Sigmoid colon (tissue), 7 donors: Measurements from ENCODE around the gene ATF5. TPM values are rescaled to one million over a fixed set of nuclear protein-coding genes. Genes with fewer than 3 reads are reported as not detected.

Source experiments
- DNase-seq: peaks from one replicate; pipeline ENCODE4 v3.0.0-alpha.2; 2019
- H3K27ac ChIP-seq, 4 donors: fragments of 200-600 bp; sonication (generic); one replicate each; pipeline ENCODE4 v1.5.1; 2016 to 2019; ENCODE audit warnings: mild to moderate bottlenecking in 1 of 4
- H3K27me3 ChIP-seq, 3 donors: fragments of 200-600 bp; sonication (generic); one replicate each; pipeline ENCODE4 v1.5.1; 2019; ENCODE audit warnings: mild to moderate bottlenecking in 1 of 3
- H3K36me3 ChIP-seq, 4 donors: fragments of 200-600 bp; sonication (generic); one replicate each; pipeline ENCODE4 v1.5.1; 2016 to 2019
- H3K4me1 ChIP-seq, 4 donors: fragments of 200-600 bp; sonication (generic); one replicate each; pipeline ENCODE4 v1.5.1; 2017 to 2019
- H3K4me3 ChIP-seq, 4 donors: fragments of 200-600 bp; sonication (generic); one replicate each; pipeline ENCODE4 v1.5.1; 2017 to 2019; ENCODE audit warnings: mild to moderate bottlenecking in 2 of 4, moderate library complexity in 1 of 4
- H3K9me3 ChIP-seq, 4 donors: fragments of 200-600 bp in 3 of 4; sonication (generic) in 3 of 4; one replicate each; pipeline versions ENCODE4 v1.5.1 to v1.6.1; 2013 to 2019
- EP300 ChIP-seq, 4 donors: sonication (generic); formaldehyde crosslinking; IDR thresholded peaks; one replicate each; pipeline ENCODE4 v1.6.1; 2017; ENCODE audit warnings: antibody characterized with exemption in 4 of 4
- POLR2A ChIP-seq, 2 donors: fragments of 450-650 bp; IDR thresholded peaks; one replicate each; pipeline ENCODE4 v1.6.1; 2016; ENCODE audit warnings: antibody characterized with exemption in 2 of 2, mild to moderate bottlenecking in 2 of 2, moderate library complexity in 2 of 2
- POLR2AphosphoS5 ChIP-seq, 4 donors: sonication (generic); formaldehyde crosslinking; IDR thresholded peaks; one replicate each; pipeline ENCODE4 v1.6.1; 2017; ENCODE audit warnings: antibody characterized with exemption in 4 of 4
- WGBS, 2 donors: extraction: QIAGEN DNeasy Blood & Tissue Kit; methylation state at CpG; one replicate each; pipeline ENCODE4 v1.1.7; 2013; 5-methylcytosine and 5-hydroxymethylcytosine counted together
- intact Hi-C: fragments of 100-400 bp; cut with DNase I; formaldehyde crosslinking; loops from one replicate; pipeline ENCODE4 v1.15.1; 2023
- polyA plus RNA-seq, 3 donors: library from polyadenylated mRNA; stranded (reverse); fragments of 200-250 nt; gene quantifications; one replicate each; pipeline ENCODE4 v1.2.3, GENCODE V29; 2013
- total RNA-seq, 4 donors: library from RNA; depleted of rRNA; stranded (reverse); fragments of >200 nt; gene quantifications; one replicate each; pipeline ENCODE4 v1.1.0, GENCODE V29; 2016
- TF ChIP-seq, protein P1 (sequence below), 4 experiments: fragments of 450-650 bp in 3 of 4; fragments of 200-600 bp in 1 of 4; IDR thresholded peaks; one replicate each; pipeline ENCODE4 v1.5.1; 2016 to 2019; ENCODE audit warnings: antibody characterized with exemption in 4 of 4, mild to moderate bottlenecking in 3 of 4, moderate library complexity in 2 of 4
- donor health status: healthy with polysubstance abuse.
- donor health status: Bipolar disorder and iron deficiency.
- donor health status: healthy.

The ATF5 gene
- total and polyA plus RNA-seq, 7 donors, result 5.3 to 42.3 (median 7.1) TPM

DNA sequence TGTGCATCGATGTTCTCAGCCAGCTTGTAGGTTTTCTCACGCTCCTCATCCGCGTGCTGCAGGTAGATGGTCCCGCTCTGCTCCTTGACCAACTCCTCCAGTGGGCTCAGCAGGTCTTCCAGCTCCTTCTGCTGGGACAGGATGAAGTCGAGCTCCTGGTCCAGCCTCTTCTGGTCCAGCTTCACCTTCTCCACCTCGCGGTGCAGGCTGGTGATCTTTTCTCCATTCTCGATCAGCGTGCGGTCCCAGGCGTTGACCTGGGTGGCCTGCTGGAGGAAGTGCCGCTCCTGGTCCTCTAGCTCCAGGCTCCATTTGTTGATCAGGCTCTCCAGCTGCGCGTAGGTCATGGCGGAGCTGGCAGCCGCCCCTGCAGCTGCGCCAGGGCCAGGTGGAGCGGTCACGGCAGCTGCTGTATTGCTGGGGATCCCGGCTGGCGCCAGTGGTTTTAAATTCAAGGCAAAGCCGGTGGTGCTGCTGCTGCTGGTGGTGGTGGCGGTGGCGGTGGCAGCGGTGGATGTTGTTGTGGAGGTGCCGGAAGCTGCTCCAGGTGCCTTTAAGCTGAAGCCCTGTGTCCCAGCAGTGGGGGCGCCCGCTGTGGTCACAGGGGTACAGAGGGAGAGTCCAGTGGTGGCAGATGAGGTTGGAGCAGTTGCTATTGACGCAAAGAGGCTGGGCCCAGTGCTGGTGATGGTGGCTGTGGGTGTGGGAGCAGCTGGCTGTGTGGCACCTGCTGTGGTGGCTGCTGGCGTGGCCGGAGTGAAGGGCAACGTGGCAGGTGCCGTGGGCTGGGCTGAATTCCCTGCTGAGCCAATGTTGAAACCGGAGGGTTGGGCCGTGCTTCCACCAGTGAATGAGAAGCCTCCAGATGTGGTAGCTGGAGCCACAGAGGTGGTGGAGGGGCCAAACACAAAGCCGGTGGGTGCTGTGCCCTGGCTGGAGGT is 20.3 kb upstream of the ATF5 start:
- intact Hi-C loops, result no loop called here
- TF ChIP-seq POLR2A (IDR thresholded peaks at IDR 0.05), result no peak
- no peak for TF ChIP-seq POLR2AphosphoS5 (IDR thresholded peaks at IDR 0.05)
- TF ChIP-seq, protein P1, sequence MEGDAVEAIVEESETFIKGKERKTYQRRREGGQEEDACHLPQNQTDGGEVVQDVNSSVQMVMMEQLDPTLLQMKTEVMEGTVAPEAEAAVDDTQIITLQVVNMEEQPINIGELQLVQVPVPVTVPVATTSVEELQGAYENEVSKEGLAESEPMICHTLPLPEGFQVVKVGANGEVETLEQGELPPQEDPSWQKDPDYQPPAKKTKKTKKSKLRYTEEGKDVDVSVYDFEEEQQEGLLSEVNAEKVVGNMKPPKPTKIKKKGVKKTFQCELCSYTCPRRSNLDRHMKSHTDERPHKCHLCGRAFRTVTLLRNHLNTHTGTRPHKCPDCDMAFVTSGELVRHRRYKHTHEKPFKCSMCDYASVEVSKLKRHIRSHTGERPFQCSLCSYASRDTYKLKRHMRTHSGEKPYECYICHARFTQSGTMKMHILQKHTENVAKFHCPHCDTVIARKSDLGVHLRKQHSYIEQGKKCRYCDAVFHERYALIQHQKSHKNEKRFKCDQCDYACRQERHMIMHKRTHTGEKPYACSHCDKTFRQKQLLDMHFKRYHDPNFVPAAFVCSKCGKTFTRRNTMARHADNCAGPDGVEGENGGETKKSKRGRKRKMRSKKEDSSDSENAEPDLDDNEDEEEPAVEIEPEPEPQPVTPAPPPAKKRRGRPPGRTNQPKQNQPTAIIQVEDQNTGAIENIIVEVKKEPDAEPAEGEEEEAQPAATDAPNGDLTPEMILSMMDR (IDR thresholded peaks at IDR 0.05), result no peak
- TF ChIP-seq EP300 (IDR thresholded peaks at IDR 0.05), result no peak
- DNase-seq, result no peak
- Histone ChIP-seq H3K4me1 (peaks cover 0 to 12% (median 5%) of the 10 kb centered on the region in 4 donors), H3K27me3 (no peaks in the 10 kb centered on the region), H3K4me3 (no peak overlapping the region), H3K27ac (no peak overlapping the region), H3K9me3 (no peaks in the 10 kb centered on the region), H3K36me3 (peaks cover 11 to 45% (median 17%) of the 10 kb centered on the region in 4 donors)
- 96% methylated on average over 37 of the region's 37 CpGs for WGBS, 2 donors

DNA sequence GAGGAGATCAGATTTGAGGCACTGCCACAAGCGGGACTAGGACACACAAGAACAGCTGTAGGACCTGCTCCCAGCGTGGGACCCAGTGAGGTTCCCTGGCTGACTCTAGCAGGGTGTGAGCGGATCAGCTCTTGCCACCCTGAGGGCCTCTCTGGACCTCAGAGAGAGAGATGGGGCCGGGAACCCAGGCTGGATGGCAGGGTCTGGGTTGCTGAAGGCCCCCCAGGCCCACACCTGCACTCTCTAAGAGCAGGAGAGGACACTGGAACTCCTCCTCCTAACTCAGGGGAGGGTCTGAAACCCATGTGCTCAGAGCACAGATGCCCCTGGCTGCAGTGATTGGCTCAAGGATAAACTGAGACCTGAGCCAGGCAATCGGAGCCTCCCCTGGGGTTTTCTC is 18.8 kb upstream of the ATF5 start:
- 92 to 95% methylated on average over 5 of the region's 5 CpGs for WGBS, 2 donors
- DNase-seq, result no peak
- no peak overlapping the region for H3K27ac ChIP-seq
- H3K36me3 ChIP-seq, result peaks cover 11 to 49% (median 19%) of the 10 kb centered on the region in 4 donors
- H3K27me3 ChIP-seq, result no peaks in the 10 kb centered on the region
- intact Hi-C loops, result no loop called here
- no peaks in the 10 kb centered on the region for H3K9me3 ChIP-seq
- peaks cover 0 to 12% (median 5%) of the 10 kb centered on the region in 4 donors for H3K4me1 ChIP-seq
- TF ChIP-seq POLR2A (IDR thresholded peaks at IDR 0.05), result no peak
- no peak for TF ChIP-seq EP300 (IDR thresholded peaks at IDR 0.05)
- TF ChIP-seq, protein P1 (IDR thresholded peaks at IDR 0.05), result no peak
- TF ChIP-seq POLR2AphosphoS5 (IDR thresholded peaks at IDR 0.05), result no peak
- H3K4me3 ChIP-seq, result no peak overlapping the region

DNA sequence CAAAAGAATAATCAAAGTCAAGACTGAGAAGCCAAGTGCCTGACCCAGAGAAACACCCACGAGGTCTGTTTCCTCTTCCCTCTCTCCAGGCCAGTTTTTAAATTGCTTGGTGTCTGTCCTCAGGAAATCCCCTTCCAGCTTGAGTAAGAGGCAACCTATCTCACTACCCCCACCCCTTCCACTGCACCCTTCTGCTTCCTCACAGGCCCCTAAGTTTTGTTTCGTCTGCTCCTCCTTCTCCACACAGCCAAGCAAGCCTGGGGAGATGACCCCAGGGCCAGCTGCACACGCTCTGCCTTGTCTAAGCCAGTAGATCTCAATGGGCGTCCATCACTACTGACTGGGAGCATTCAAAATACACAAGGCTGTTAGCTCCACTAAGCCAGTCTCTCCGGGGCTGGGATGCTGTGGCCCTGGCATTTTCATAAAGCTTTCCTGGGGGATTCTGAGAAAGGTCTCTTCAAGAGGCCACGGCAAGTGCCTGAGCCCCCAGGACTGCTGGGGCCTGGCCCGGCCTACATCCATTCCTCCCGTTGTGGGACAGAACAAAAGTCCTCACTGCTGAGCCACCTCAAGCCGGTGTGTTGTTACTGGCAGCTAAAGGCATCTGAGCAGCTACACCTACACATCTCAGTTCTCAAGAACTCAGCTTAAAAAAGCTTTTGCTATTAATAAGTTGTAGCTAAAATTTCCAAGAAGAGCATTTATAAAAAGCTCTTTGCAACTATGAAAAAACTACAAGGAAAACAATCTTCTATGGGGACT is 17.4 kb upstream of the ATF5 start:
- no peak for TF ChIP-seq POLR2A (IDR thresholded peaks at IDR 0.05)
- TF ChIP-seq EP300 (IDR thresholded peaks at IDR 0.05), result no peak
- TF ChIP-seq POLR2AphosphoS5 (IDR thresholded peaks at IDR 0.05), result no peak
- TF ChIP-seq, protein P1 (IDR thresholded peaks at IDR 0.05), result no peak
- peak overlapping the region in 2 of 4 donors; percentile 27 to 33 for H3K27ac ChIP-seq

DNA sequence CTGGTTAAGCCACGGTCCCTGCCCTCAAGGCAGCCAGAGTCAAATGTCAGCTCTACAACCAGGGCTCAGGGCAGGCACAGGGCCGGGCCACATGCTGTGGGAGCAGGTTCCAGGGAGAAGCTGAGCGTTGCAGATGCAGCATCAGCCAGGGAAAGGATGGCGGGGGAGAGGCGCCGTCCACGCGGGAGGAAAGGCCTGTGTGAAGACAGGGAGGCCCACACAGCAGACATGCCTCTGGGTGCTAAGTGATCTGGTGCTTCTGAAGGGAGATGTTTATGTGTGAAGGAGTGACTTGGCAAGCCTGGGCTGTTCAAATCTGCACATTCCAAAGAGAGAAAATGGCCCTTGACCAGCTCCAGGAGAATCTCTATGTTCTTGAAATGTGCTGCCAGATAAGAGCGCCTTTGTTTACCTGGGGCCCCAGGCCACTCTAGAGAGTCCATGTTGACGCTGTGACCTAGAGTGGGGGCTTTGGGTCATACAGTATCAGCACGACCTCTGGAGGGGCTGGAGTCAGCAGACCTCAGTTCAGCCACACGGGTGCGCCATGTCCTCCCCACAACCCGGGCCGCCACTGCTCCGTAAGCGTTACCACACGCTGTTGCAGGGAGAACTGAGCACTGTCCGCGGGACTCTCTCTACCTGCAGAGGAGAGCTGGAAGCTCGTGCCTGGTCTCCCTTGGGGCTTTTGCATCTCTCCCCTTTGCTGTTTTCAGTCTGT is 15.9 kb upstream of the ATF5 start:
- no peaks in the 10 kb centered on the region for H3K9me3 ChIP-seq
- H3K4me1 ChIP-seq, result peaks cover 0 to 12% (median 5%) of the 10 kb centered on the region in 4 donors
- no peak overlapping the region for H3K27ac ChIP-seq
- H3K27me3 ChIP-seq, result no peaks in the 10 kb centered on the region
- H3K36me3 ChIP-seq, result peaks cover 5 to 47% (median 17%) of the 10 kb centered on the region in 4 donors
- TF ChIP-seq POLR2A (IDR thresholded peaks at IDR 0.05), result no peak
- TF ChIP-seq, protein P1 (IDR thresholded peaks at IDR 0.05), result no peak
- no peak for TF ChIP-seq POLR2AphosphoS5 (IDR thresholded peaks at IDR 0.05)
- no peak for TF ChIP-seq EP300 (IDR thresholded peaks at IDR 0.05)
- H3K4me3 ChIP-seq, result no peak overlapping the region
- 87 to 89% methylated on average over 21 of the region's 21 CpGs for WGBS, 2 donors
- intact Hi-C loops, result no loop called here
- DNase-seq, result no peak

More for the DNA sequence above, 17.4 kb upstream of the ATF5 start:
- Histone ChIP-seq H3K9me3 (no peaks in the 10 kb centered on the region), H3K36me3 (peaks cover 11 to 50% (median 20%) of the 10 kb centered on the region in 4 donors), H3K27me3 (no peaks in the 10 kb centered on the region), H3K4me1 (peaks cover 0 to 12% (median 5%) of the 10 kb centered on the region in 4 donors), H3K4me3 (no peak overlapping the region)
- 66 to 76% methylated on average over 9 of the region's 9 CpGs for WGBS, 2 donors
- no peak for DNase-seq
- intact Hi-C loops, result no loop called here
